ENCODE data around the gene ALX4. TPM values are rescaled to one million over a fixed set of nuclear protein-coding genes. Genes with fewer than 3 reads are reported as not detected.

The ALX4 gene
- total RNA-seq, 2 donors from 2014 or later = not detected

- Mint-ChIP-seq H3K4me3 (no peak overlapping the region), H3K4me1 (peaks cover 4% of the 10 kb centered on the region), H3K36me3 (ENCODE audit: low read depth) (peaks cover 17% of the 10 kb centered on the region), H3K27me3 (no peaks in the 10 kb centered on the region), H3K27ac (no peak overlapping the region)
- no peaks in the 10 kb centered on the region for H3K9me3 ChIP-seq (ENCODE audit: control insufficient read depth, low read length, poor library complexity, severe bottlenecking)
- no peak for DNase-seq
- no peak for ATAC-seq
These were observed 66.9 kb downstream of the ALX4 start for GRCh38 chr11:44243086-44243485.

DNA sequence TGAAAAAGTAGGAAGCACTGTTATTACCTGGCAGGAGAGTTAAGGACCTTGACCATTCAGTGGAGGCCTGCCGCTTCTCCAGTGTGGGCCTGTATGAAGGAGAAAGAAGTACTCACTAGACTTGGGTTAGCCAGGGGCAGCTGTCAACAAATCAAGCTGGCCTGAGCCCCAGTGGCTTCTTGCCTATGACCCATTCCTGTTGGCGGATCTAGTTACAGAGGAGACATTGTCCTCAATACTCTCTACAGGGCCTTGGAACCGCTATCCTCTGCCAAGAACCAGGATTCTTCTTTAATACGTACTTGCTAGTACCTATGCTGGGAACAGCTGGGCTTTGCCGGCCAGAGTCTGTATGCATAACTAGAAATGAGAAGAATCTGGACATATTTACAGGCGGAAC is 68.1 kb downstream of the ALX4 start:
- peaks cover 19% of the 10 kb centered on the region for H3K36me3 Mint-ChIP-seq (ENCODE audit: low read depth)
- DNase-seq (no peak), ATAC-seq (no peak)
- no peak overlapping the region for H3K4me3 Mint-ChIP-seq
- H3K27ac Mint-ChIP-seq = no peak overlapping the region
- H3K4me1 Mint-ChIP-seq = peaks cover 4% of the 10 kb centered on the region
- no peaks in the 10 kb centered on the region for H3K9me3 ChIP-seq (ENCODE audit: control insufficient read depth, low read length, poor library complexity, severe bottlenecking)
- no peaks in the 10 kb centered on the region for H3K27me3 Mint-ChIP-seq

GRCh38 chr11:44237156-44237555 is 72.8 kb downstream of the ALX4 start:
- H3K9me3 ChIP-seq (ENCODE audit: control insufficient read depth, low read length, poor library complexity, severe bottlenecking) = no peaks in the 10 kb centered on the region
- Mint-ChIP-seq H3K27ac (no peak overlapping the region), H3K27me3 (no peaks in the 10 kb centered on the region), H3K36me3 (ENCODE audit: low read depth) (peaks cover 19% of the 10 kb centered on the region), H3K4me3 (no peak overlapping the region), H3K4me1 (peaks cover 2% of the 10 kb centered on the region)
- ATAC-seq (no peak), DNase-seq (no peak)

DNA sequence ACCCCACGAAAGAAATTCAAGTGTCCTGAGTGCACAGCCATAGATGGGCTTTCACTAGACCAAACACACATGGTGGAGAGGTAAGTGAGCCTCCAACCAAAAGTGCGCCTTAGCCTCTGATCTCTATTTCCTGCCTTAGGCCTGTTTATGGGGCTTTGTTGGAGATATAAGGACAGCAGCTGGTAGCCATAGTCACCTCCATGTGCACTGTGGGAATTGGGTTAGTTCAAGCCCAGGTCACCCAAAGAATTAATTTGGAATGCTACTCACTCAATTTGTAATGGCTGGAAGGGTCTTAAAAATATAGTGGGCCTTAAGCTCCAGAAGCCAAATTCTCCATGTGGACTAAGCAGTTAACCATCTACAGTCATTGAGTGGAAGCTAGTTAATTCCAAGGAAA is 73.6 kb downstream of the ALX4 start:
- ATAC-seq = no peak
- DNase-seq = no peak
- peaks cover 2% of the 10 kb centered on the region for H3K4me1 Mint-ChIP-seq
- peaks cover 19% of the 10 kb centered on the region for H3K36me3 Mint-ChIP-seq (ENCODE audit: low read depth)
- no peak overlapping the region for H3K4me3 Mint-ChIP-seq
- no peaks in the 10 kb centered on the region for H3K9me3 ChIP-seq (ENCODE audit: control insufficient read depth, low read length, poor library complexity, severe bottlenecking)
- H3K27ac Mint-ChIP-seq = no peak overlapping the region
- H3K27me3 Mint-ChIP-seq = no peaks in the 10 kb centered on the region

GRCh38 chr11:44235765-44236201 is 74.2 kb downstream of the ALX4 start:
- H3K36me3 Mint-ChIP-seq (ENCODE audit: low read depth) = peaks cover 19% of the 10 kb centered on the region
- H3K9me3 ChIP-seq (ENCODE audit: control insufficient read depth, low read length, poor library complexity, severe bottlenecking) = no peaks in the 10 kb centered on the region
- H3K27me3 Mint-ChIP-seq = no peaks in the 10 kb centered on the region
- no peak overlapping the region for H3K27ac Mint-ChIP-seq
- no peak overlapping the region for H3K4me3 Mint-ChIP-seq
- ATAC-seq (no peak), DNase-seq (no peak)
- H3K4me1 Mint-ChIP-seq = peaks cover 2% of the 10 kb centered on the region

GRCh38 chr11:44229624-44230023 is 80.3 kb downstream of the ALX4 start:
- H3K27ac Mint-ChIP-seq = no peak overlapping the region
- H3K27me3 Mint-ChIP-seq = no peaks in the 10 kb centered on the region
- no peaks in the 10 kb centered on the region for H3K36me3 Mint-ChIP-seq (ENCODE audit: low read depth)
- no peaks in the 10 kb centered on the region for H3K9me3 ChIP-seq (ENCODE audit: control insufficient read depth, low read length, poor library complexity, severe bottlenecking)
- no peak for ATAC-seq
- H3K4me3 Mint-ChIP-seq = no peak overlapping the region
- H3K4me1 Mint-ChIP-seq = peaks cover 13% of the 10 kb centered on the region
- no peak for DNase-seq

DNA sequence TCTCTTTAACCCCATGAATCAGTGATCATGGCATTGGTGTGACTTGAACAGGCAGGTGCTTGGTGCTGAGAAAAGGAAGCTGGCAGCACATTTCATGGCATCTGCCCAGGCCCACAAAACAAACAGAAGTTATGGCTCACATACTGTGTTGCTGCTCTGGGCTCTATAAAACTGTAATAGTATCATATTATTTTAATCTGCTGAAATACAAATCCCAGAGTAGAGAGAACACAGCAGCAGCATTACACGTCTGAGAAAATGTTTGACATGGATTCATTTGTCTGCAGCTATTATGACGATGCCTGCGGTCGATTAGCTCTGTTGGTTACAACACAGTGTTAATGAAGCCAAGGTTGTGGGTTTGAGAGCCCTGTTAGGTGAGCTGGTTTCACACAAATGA is 80.8 kb downstream of the ALX4 start:
- DNase-seq = no peak
- H3K36me3 Mint-ChIP-seq (ENCODE audit: low read depth) = no peaks in the 10 kb centered on the region
- H3K27ac Mint-ChIP-seq = no peak overlapping the region
- ATAC-seq = no peak
- H3K4me1 Mint-ChIP-seq = peaks cover 13% of the 10 kb centered on the region
- H3K4me3 Mint-ChIP-seq = no peak overlapping the region
- no peaks in the 10 kb centered on the region for H3K27me3 Mint-ChIP-seq
- H3K9me3 ChIP-seq (ENCODE audit: control insufficient read depth, low read length, poor library complexity, severe bottlenecking) = no peaks in the 10 kb centered on the region

- DNase-seq (no peak), ATAC-seq (no peak)
- Mint-ChIP-seq H3K4me1 (peaks cover 13% of the 10 kb centered on the region), H3K36me3 (ENCODE audit: low read depth) (no peaks in the 10 kb centered on the region), H3K4me3 (no peak overlapping the region), H3K27me3 (no peaks in the 10 kb centered on the region), H3K27ac (no peak overlapping the region)
- H3K9me3 ChIP-seq (ENCODE audit: control insufficient read depth, low read length, poor library complexity, severe bottlenecking) = no peaks in the 10 kb centered on the region
These were observed 81.6 kb downstream of the ALX4 start for GRCh38 chr11:44228379-44228778.

GRCh38 chr11:44226945-44227344 is 83.0 kb downstream of the ALX4 start:
- H3K4me3 Mint-ChIP-seq = peak overlapping the region; percentile 28
- DNase-seq (no peak), ATAC-seq (peak; percentile 21)
- H3K4me1 Mint-ChIP-seq = peaks cover 13% of the 10 kb centered on the region
- no peaks in the 10 kb centered on the region for H3K9me3 ChIP-seq (ENCODE audit: control insufficient read depth, low read length, poor library complexity, severe bottlenecking)
- no peaks in the 10 kb centered on the region for H3K36me3 Mint-ChIP-seq (ENCODE audit: low read depth)
- H3K27me3 Mint-ChIP-seq = no peaks in the 10 kb centered on the region
- H3K27ac Mint-ChIP-seq = no peak overlapping the region

GRCh38 chr11:44226490-44226889 is 83.4 kb downstream of the ALX4 start:
- Mint-ChIP-seq H3K27me3 (no peaks in the 10 kb centered on the region), H3K4me1 (peaks cover 13% of the 10 kb centered on the region), H3K27ac (no peak overlapping the region), H3K4me3 (no peak overlapping the region), H3K36me3 (ENCODE audit: low read depth) (peaks cover 2% of the 10 kb centered on the region)
- DNase-seq (no peak), ATAC-seq (no peak)
- no peaks in the 10 kb centered on the region for H3K9me3 ChIP-seq (ENCODE audit: control insufficient read depth, low read length, poor library complexity, severe bottlenecking)

- peaks cover 6% of the 10 kb centered on the region for H3K36me3 Mint-ChIP-seq (ENCODE audit: low read depth)
- H3K4me1 Mint-ChIP-seq = peaks cover 15% of the 10 kb centered on the region
- no peaks in the 10 kb centered on the region for H3K27me3 Mint-ChIP-seq
- DNase-seq (no peak), ATAC-seq (no peak)
- peak overlapping the region; percentile 54 for H3K27ac Mint-ChIP-seq
- no peaks in the 10 kb centered on the region for H3K9me3 ChIP-seq (ENCODE audit: control insufficient read depth, low read length, poor library complexity, severe bottlenecking)
- no peak overlapping the region for H3K4me3 Mint-ChIP-seq
These were observed 85.0 kb downstream of the ALX4 start for GRCh38 chr11:44224867-44225501.

- Mint-ChIP-seq H3K4me3 (no peak overlapping the region), H3K27me3 (no peaks in the 10 kb centered on the region), H3K36me3 (ENCODE audit: low read depth) (peaks cover 7% of the 10 kb centered on the region), H3K4me1 (peaks cover 15% of the 10 kb centered on the region), H3K27ac (no peak overlapping the region)
- no peak for ATAC-seq
- H3K9me3 ChIP-seq (ENCODE audit: control insufficient read depth, low read length, poor library complexity, severe bottlenecking) = no peaks in the 10 kb centered on the region
- DNase-seq = no peak
These were observed 86.7 kb downstream of the ALX4 start for GRCh38 chr11:44223238-44223637.

DNA sequence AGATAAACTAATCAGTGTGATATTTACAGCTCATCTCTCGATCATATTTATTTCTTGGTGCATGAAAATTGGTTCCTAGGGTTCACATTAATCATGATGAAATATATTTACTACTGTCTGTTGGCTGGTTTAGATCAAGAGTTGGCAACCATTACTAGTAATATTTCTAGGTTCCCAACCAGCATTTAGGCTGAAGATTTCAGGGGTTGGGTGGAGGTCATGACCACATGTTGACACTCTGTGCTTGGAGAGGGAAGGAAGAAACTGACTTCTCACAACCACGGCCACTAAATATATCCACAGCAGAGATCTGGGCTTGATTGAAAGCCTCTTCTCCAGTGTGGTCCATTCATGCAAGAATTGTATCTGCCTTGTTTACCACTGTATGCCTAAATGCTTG is 87.9 kb downstream of the ALX4 start:
- no peak for DNase-seq

DNA sequence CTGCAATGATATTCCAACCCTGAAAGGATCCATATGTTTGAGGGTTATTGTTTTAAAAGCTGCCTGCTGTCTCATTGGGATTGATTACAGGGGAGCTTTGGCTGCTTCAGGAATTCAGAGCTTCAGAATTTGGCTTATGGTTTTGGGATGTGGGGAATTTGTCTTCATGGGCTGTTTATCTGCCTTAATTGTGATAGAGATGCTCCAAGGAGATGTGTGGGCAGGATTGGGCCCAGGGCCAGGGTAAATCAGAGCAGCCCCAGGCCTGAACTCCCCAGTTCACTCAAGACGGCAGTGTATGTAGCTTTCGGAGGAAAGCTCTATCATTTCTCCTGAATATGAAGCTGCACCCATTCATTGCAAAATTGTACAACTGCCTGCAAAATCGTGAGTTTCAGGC is 88.5 kb downstream of the ALX4 start:
- ATAC-seq = no peak
- H3K36me3 Mint-ChIP-seq (ENCODE audit: low read depth) = peaks cover 9% of the 10 kb centered on the region

More for the DNA sequence above, 87.9 kb downstream of the ALX4 start:
- Mint-ChIP-seq H3K27ac (no peak overlapping the region), H3K4me1 (peaks cover 9% of the 10 kb centered on the region), H3K36me3 (ENCODE audit: low read depth) (peaks cover 9% of the 10 kb centered on the region), H3K27me3 (no peaks in the 10 kb centered on the region), H3K4me3 (no peak overlapping the region)
- ATAC-seq = no peak
- H3K9me3 ChIP-seq (ENCODE audit: control insufficient read depth, low read length, poor library complexity, severe bottlenecking) = no peaks in the 10 kb centered on the region

More for the DNA sequence above, 88.5 kb downstream of the ALX4 start:
- DNase-seq = no peak
- peaks cover 7% of the 10 kb centered on the region for H3K4me1 Mint-ChIP-seq
- H3K27ac Mint-ChIP-seq = no peak overlapping the region
- no peaks in the 10 kb centered on the region for H3K27me3 Mint-ChIP-seq
- no peak overlapping the region for H3K4me3 Mint-ChIP-seq
- no peaks in the 10 kb centered on the region for H3K9me3 ChIP-seq (ENCODE audit: control insufficient read depth, low read length, poor library complexity, severe bottlenecking)
